ENCODE results near the gene KCNH4. TPM values are rescaled to one million over a fixed set of nuclear protein-coding genes. Genes with fewer than 3 reads are reported as not detected.
A peak's percentile ranks its signal among the peaks of the same experiment; 100 is the strongest.
"Not testable (repeated sequence)": the region's sequence is repeated elsewhere in the genome, so short reads cannot be mapped to it uniquely, and the experiment has no call there.

The KCNH4 gene
- total RNA-seq, 1 donor from 2014 or later, result 0.41 TPM

DNA sequence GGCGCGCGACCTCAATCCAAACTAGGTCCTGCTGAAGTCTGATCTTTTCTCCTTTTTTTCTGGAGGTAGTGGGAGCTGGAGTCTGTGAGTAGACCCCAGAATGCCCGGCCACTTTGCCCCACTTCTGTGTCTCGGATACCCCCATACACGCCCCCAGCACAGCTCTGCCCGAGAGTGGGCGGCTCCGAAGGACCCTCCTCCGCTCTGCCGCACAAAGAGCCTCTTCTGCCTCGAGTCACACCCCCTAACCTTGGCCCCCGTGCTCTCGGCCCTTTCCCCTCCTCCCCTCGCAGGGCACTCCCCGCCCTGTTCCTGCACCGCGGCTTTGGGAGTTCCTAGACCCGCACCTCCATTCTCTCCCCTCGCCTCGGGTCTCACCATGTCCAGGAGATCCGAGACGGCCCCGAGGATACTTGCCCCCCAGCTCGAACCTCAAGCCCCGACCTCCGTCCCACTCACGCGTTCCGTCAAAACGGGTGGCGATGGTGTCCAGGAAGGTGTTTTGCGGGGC lies 476 bp downstream of the KCNH4 start:
- FAIRE-seq (no peak), DNase-seq (ENCODE audit: low spot score in 2 of 2) (no peak)

DNA sequence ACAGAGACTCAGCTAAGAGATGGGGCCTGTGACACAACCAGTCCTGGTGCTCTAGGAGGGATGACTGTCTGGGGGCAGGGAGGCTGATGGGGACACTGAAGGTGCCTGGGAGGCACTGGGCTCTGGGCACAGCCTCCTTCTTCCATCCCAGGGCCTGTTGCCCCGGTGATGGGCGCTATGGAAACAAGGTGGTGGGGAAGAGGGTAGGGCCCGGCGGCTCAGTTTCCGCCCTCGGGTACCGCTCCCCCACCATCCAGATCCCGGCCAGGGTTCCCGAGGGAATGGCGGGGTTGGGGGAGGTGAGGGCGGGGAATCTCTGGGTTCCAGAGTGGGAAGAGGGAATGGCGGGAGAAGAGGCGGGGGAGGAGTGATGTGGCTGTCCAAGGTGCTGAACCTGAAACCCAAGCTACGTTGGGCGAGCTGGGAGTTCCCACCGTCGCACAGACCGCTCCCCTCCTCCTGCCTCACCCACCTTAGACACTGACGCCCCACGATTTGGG lies 981 bp downstream of the KCNH4 start:
- DNase-seq (ENCODE audit: low spot score in 2 of 2), result peak; percentile 63 to 71
- FAIRE-seq, result no peak

DNA sequence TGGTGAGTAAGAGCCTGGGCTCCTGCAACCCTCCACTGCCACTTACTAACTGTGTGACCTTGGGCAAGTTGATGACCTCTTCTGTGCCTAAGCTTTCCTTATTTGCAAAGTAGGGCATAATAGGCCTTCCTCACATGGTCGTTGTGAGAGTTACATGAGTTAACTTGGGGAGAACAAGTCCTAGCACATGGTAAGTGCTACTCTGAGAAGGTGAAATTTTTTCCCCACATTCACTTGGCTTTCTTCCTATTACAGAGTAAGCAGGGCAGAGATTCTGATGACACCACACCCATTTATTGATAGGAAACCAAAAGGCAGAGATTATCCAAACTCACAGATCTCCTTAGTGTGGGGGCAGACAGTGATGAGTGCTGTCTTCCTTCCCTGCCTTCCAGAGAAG lies 1.6 kb downstream of the KCNH4 start:
- DNase-seq (ENCODE audit: low spot score in 2 of 2), result no peak
- FAIRE-seq, result no peak

DNA sequence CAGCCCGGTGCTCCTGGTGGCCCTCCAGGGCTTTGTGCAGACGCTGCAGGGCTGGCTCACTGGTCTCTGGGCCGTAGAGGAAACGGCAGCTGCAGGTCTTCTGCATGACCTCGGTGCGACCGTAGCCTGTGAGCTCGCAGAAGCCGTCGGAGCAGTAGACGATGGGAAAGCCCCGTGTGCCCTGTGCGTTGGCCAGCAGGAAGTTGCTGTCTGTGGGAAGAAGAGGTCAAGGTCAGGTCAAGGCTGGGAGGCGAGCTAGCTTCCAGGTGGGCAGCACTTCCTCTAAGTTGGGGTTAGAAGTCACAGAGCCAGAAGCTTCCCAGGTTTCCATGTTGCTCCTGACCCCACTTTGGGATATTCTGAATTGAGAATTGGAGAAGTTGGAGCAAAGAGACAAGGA lies 2.1 kb downstream of the KCNH4 start:
- DNase-seq (ENCODE audit: low spot score in 2 of 2), result no peak

DNA sequence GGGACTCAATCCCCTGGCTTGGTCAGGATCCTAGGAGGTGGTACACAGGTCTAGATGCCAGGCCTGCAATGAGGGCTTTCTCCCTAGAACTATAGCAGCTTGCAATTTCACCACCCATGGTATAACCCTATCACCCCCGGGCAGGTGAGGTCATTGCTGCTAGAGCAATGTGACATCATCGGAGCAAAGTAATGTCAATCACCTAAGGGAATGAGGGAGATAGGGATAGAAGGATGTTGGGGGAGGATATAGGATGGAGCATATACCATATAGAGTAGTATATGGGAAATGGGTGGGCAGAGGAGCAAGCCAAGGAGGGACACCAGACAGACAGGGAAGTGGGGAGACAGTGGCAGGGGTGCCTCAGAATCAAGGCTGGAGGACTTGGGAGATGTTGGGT lies 3.3 kb downstream of the KCNH4 start:
- DNase-seq (ENCODE audit: low spot score in 2 of 2) (no peak), FAIRE-seq (no peak)

More for the DNA sequence above, 2.1 kb downstream of the KCNH4 start:
- FAIRE-seq, result no peak

DNA sequence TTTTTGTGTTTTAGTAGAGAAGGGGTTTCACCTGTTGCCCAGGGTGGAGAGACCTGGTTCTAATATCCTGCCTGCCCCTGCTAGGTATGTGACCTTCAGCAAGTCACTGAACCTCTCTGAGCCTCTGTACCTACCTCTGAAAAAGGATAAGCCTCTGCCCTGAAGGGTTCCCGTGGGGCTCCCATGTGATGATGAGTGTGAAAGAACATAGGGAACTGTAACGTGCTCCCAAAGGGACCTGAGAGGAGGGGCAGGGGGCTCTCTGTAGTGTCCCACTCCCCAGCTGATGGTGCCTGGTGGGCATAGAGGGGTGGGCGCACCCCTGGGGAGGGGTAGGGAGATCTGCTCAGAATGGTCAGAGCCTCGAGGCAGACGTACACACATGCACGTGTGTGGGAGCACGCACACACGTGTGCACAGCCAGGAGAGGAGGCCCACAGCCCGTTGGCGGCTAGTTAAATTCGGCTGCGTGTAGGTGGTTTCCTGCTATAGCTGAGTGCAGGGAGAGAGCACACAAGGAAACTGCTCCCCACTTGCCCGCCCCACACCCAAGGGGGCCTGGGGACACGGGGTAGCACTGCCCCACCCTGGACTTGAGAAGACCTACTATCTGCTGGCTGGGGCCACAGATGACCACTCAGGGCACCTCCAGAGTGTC lies 6.7 kb downstream of the KCNH4 start:
- FAIRE-seq, result no peak
- DNase-seq (ENCODE audit: low spot score in 2 of 2), result no peak

DNA sequence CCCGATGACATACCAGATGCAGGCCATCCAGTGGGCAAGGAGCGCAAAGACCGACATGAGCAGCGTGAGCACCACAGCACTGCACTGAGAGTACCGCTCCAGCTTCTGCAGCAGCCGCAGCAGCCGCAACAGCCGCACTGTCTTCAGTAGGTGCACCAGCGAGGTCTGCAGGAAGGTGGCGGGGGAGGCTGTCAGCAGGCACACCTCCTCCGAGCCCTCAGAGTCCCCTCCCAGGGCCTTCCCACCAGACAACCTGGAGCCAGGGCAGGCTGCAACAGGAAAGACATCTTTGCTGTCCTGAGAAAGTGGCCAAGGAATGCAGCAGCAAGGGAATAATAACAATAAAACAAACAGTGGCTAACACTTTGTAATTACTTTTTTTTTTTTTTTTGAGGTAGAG lies 9.1 kb downstream of the KCNH4 start:
- FAIRE-seq (no peak), DNase-seq (ENCODE audit: low spot score in 2 of 2) (no peak)

DNA sequence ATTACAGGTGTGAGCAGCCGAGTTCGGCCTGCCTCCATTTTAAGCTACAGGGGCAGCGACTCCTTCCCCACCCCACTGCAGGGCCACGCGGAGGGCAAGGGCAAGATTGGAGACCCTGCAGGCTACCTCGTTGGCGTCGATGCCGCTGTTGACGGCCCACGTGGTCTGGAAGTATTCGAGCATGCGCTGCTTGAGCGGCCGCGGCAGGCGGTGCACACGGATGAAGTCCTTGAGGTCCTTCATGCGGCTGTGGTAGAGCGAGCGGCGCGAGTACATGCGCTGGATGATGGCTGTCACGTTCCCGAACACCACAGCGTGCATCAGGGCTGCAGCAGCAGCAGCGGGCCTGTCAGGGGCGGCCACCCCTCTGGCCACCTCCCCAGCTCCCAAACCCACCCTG lies 11.6 kb downstream of the KCNH4 start:
- FAIRE-seq (no peak), DNase-seq (ENCODE audit: low spot score in 2 of 2) (no peak)

DNA sequence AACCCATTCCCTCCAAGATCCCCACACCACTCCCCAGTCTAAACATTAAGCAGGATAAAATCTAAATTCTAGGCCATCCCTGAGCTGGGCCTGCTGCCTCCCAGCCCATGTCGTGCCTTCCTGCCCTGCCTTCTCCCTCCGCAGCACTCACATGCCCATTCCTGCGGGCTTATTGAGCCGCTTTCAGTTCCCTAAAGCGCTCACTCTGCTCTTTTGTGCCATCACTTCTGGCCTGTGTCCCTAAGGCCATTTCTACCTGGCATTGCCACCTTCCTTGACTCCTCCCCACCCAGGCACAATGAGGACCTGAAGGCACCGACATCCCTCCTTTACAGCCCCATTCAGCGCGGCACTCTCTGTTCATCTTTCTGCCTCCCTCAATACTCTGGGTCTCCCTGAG lies 13.1 kb downstream of the KCNH4 start:
- FAIRE-seq, result no peak
- no peak for DNase-seq (ENCODE audit: low spot score in 2 of 2)

DNA sequence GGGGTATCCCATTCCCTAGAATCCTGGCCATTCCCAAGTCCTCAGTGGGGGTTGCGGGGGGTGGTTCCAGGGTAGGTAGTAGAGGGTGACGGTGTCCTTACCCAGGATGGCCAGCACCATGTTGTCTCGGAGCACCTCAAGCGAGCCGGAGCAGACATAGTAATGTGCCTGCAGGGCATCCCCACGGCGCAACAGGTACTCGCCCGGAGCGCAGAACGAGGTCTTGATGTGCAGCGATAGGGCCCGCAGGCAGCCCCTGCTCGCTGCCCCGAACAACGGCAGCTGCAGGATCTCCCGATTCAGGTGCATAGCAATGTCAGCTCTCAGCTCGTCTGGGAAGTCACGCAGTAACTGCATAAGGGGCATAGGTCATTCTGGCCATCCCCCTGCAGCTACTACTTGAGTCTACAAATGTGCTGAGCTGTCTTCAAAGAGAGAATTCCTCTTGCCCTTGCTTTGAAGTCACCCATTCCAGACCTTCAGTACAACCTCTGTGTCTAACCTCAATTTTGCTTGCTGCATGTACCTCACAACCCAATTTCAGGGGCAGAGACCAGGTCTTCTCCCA lies 14.7 kb downstream of the KCNH4 start:
- FAIRE-seq, result no peak
- no peak for DNase-seq (ENCODE audit: low spot score in 2 of 2)

DNA sequence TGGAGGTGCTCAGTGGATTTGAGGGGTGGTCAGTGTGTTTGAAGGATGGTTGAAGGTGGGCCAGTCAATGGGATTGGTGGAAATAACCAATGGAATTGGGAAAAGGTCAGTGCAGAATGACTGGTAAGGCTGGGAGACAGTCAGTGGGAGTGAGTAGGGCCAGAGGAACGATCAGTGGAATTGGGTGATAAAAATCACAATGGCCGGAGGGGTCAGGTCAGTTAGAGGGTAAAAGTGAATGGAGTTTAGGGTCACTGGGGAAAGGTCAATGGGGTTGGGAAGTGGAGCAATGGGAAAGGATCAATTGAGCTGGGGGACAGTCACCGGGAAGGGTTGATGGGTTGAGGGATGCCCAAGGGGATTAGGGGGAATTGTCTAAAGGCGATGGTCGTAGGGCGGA lies 15.2 kb downstream of the KCNH4 start:
- no peak for FAIRE-seq
- no peak for DNase-seq (ENCODE audit: low spot score in 2 of 2)

DNA sequence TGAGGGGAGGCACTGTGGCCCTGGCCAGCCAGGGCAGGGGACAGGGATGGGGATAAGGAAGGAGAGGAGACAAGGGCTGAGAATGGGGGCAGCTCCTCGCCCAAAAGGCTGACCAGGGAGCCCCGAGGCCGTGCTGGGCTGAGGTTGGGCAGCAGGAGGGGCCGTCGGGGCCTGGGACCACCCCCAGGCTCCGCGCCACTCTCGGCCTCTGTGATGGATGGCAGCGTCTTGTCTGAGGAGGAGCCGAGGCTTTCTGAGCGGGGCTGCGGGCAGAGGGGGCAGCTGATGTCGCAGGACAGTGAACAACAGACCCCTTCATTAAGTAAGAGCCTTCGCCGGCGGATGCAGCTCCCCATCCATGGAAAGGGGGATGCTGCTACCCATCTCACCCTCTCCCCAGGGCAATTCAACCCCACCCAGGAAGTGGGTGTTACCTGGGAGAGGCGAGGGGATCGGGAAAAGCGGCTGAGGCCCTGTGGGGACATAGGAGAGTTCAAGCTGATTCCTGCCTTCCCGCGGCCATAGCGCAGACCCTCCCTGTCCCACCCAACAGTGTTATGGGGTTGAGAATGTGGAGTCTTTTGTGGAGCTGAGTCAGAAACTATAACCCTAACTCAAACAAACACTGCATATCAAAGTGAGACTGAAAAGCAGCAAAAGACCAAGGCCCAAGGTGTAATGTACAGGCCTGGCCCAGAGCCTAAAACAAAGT lies 17.1 kb downstream of the KCNH4 start:
- DNase-seq (ENCODE audit: low spot score in 2 of 2) (no peak), FAIRE-seq (no peak)

DNA sequence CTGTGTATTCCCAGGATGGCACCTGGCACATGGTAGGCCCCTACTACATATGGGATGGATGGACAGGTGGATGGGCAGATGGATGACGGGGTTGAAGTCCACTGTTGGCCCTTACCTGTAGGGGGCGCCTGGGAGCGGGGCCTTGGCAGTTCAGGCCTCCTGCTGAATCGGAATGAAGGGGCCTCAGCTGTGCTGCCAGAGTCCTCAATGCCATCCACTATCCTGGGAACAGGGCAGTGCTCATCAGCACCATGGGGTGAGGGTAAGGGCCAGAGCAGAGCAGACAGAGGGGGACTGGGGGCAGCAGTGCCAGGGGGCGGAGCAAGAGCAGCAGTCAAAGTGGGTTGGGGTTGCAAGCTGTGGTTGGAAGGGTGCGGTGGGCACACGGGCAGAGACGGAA lies 17.8 kb downstream of the KCNH4 start:
- no peak for DNase-seq (ENCODE audit: low spot score in 2 of 2)
- FAIRE-seq, result no peak

DNA sequence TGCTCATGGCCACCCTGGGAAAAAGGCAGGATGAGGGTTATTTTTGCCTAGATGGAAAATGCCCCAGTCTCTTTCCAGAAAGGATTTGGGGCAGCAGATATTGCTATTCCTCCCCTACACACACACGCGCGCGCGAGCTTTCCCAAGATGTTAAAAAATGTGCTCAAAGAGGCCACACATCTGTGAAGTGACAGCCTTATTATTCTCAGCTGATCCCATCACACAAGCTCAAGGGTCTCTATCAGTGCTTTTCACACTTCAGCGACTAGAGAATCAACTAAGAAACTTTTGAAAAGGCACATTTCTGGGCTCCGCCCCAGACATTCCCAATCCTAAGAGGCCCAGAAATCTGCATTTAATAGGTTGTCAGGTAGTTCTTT lies 20.4 kb downstream of the KCNH4 start:
- DNase-seq (ENCODE audit: low spot score in 2 of 2), result no peak
- no peak for FAIRE-seq

DNA sequence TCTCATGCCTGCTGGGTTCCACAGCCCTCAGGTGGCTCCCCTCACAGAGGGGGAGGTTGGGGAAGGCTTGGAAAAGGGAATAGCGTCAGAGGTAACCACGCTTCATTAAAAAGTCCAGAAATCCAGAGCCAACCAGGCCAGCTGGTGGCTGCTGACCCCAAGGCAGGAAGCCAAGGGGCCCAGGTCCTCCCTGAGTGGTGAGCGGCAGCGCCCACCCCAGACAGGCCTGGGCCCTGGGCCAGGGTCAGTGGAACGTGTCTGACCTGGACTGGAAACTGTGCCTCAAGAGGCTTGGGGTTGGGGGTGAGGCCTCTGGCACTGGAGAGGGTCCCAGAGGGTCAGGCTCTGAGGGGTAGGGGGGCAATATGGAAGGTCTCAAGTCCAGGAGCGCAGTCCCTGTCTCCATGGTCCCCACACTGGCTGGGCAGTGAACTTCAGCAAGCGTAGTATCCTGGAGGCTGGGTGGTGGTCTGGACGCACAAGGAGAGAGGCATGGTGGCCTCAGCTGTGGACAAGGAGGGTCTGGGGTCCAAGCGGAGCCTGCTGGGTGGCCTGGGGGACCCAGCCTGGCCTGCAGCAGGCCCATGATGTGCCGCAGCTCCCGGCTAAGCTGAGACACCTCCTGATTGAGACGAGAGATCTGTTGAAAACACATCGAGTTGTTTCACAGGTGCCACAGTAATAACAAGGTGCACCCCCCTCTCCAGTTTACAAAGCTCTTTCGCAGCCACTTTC lies 21.0 kb downstream of the KCNH4 start:
- no peak for FAIRE-seq
- no peak for DNase-seq (ENCODE audit: low spot score in 2 of 2)

DNA sequence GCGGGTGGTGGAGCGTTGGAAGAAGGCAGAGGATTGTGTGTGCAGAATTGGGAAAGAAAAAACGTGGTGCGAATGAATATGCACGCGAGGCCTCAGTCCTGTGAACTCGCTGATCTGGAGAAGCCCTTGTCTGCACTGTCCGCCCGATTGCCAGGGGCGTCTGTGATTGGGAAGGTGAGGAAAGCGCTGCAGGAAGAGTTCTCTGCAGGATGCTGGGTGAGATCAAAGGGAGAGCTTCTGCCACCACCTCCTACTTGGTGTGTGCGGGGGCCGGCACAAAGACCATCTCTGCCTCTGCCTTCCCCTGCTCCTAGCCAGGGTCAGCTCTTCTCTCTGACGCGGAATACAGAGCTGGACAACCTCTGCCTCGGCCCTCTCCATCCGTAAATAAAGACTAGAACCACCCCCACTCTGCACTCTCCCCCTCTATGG lies 25.3 kb downstream of the KCNH4 start:
- no peak for FAIRE-seq
- DNase-seq (ENCODE audit: low spot score in 2 of 2), result no peak

DNA sequence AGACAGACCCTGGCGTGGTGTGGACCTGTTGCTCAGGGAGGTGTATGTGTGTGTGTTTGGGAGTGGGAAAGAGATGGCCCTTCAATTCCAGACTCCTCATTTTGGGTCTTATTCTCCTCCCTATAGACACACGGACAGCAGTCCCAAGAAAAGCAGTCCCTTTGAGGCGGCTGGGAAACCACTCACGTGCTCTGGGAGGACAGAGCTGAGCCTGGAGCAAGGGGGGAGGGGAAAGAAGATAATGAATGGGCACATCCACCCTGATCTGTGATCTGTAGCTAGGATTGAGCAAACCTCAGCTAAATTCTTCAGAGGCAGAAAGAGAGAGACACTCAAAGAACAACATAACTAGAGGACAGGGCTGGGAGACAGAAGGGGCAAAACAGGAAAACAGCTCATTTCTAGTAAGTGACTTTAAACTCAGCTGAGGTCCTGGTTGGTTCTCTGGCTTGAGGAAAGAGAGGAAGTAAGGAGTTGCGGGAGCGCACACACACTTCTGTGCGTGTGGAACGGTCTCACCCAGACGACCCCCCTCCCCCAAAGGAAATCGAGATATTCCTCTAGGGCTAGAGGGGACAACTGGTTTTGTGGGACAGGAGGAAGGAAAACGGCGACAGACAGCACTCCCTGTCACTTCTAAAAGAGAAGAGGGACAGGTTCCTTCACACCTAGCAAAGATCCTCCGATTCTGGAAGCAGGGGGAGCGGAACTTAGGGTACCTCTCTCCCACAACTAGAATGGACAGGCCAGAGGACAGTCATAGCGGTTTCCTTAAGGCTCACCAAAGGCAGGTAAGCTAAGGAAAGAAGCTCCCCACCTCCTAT lies 26.8 kb downstream of the KCNH4 start:
- no peak for DNase-seq (ENCODE audit: low spot score in 2 of 2)
- FAIRE-seq, result no peak

DNA sequence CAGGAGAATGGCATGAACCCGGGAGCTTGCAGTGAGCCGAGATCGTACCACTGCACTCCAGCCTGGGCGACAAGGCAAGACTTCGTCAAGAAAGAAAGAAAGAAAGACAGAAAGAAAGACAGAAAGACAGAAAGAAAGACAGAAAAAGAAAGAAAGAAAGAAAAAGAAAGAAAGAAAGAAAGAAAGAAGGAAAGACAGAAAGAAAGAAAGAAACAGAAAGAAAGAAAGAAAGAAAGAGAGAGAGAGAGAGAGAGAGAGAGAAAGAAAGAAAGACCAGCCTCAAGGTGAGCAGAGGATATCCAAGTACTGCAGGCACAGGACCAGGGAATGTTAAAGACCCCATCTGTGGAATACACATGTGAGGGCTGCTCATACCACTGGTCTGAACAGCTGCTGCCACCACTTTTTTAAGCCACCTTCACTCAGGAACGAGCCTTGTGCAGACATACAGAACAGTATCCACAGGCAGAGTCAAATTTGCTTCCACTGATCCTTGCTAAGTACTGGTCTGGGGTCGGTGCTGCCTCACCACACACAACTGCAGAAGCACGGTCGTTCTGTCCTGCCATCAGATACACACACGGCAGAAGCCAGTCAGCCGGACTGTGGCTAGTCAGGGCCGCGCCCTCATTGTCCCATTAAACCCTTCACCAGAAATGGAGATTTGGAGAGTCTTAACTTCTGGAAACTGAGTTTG lies 33.9 kb downstream of the KCNH4 start:
- FAIRE-seq (no peak), DNase-seq (ENCODE audit: low spot score in 2 of 2) (no peak)

DNA sequence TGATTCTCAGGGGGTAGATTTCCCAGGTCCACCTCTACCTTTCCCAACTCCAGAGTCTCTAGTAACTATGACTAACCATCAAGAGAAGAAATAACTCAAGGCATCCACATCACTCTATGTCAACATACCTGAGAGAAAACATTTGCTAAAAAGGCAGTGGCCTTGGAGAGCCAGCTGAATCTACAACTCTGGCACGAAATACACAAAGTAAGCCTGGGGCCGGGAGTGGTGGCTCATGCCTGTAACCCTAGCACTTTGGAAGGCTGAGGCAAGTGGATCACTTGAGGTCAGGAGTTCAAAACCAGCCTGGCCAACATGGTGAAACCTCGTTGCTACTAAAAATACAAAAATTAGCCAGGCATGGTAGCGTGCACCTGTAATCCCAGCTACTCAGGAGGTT lies 37.8 kb downstream of the KCNH4 start:
- DNase-seq (ENCODE audit: low spot score in 2 of 2); FAIRE-seq: not testable (repeated sequence)
